SK-N-MC (cell line): ENCODE data around the gene OR9A2.

Experiments
- DNase-seq: peaks from one replicate; pipeline ENCODE4 v3.0.0-alpha.2; 2011; ENCODE audit warnings: low read depth, low spot score
- H3K27ac ChIP-seq: fragments of 200-600 bp; sonication (generic); 2 replicates; pipeline ENCODE4 v1.5.1; 2016; ENCODE audit warnings: mixed run types
- H3K36me3 ChIP-seq: fragments of 200-600 bp; sonication (generic); 2 replicates; pipeline ENCODE4 v1.6.1; 2017; ENCODE audit warnings: antibody characterized with exemption, low read length, mixed read lengths; ENCODE audit not compliant: insufficient read depth
- H3K4me3 ChIP-seq: fragments of 200-600 bp; sonication (generic); 2 replicates; pipeline ENCODE4 v1.5.1; 2016
- H3K9ac ChIP-seq: fragments of 200-600 bp; sonication (generic); 2 replicates; pipeline ENCODE4 v1.8.0; 2017; ENCODE audit warnings: mixed run types, mixed read lengths; ENCODE audit not compliant: insufficient read length
- H3K9me3 ChIP-seq: fragments of 200-600 bp; sonication (generic); 2 replicates; pipeline ENCODE4 v1.6.1; 2017; ENCODE audit warnings: low read depth, mild to moderate bottlenecking, antibody characterized with exemption, low read length, moderate library complexity, mixed read lengths
- EZH2 ChIP-seq: fragments of 200-600 bp; sonication (generic); IDR thresholded peaks from one replicate; pipeline ENCODE4 v1.6.1; 2017; ENCODE audit warnings: antibody characterized with exemption
- FOXP2 ChIP-seq: optimal IDR thresholded peaks from 2 replicates; pipeline ENCODE3; 2011; ENCODE audit warnings: mild to moderate bottlenecking, moderate library complexity; ENCODE audit not compliant: insufficient read depth; ENCODE audit errors: extremely low read length, control extremely low read depth
- POLR2AphosphoS5 ChIP-seq: IDR thresholded peaks from 2 replicates; pipeline ENCODE4 v1.6.1; 2012; ENCODE audit warnings: mild to moderate bottlenecking, low read depth, low read length, borderline replicate concordance

Gene OR9A2, protein sequence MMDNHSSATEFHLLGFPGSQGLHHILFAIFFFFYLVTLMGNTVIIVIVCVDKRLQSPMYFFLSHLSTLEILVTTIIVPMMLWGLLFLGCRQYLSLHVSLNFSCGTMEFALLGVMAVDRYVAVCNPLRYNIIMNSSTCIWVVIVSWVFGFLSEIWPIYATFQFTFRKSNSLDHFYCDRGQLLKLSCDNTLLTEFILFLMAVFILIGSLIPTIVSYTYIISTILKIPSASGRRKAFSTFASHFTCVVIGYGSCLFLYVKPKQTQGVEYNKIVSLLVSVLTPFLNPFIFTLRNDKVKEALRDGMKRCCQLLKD

DNA sequence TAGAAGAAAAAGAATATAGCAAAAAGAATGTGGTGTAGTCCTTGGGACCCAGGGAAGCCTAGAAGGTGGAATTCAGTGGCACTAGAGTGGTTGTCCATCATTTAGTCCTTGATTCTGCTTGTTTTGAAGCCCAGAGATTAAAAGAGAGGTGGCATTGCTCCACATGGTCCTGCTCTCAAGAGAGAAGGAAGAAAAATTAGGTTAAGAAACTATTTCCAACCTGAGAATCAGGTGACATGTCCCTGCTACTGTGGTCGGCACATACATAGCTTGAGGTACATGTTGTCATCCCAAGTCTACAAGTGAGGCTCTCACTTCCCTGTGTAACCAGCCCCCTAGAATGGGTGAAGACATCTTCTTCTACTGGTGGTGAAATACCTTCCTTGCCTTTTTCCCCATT is at the start of gene OR9A2:
Gene OR9A2, minus strand, starts transcription at position 101 of the 400 bp plus-strand sequence. Its CDS starts 0 bp downstream, at position 101.
- no peak for TF ChIP-seq FOXP2
- no peak for TF ChIP-seq POLR2AphosphoS5
- no peak for TF ChIP-seq EZH2
- Histone ChIP-seq H3K36me3 (no peaks in the 10 kb centered on the region), H3K9ac (no peak within 1 kb of the TSS), H3K27ac (no peak within 1 kb of the TSS), H3K9me3 (no peaks in the 10 kb centered on the region), H3K4me3 (no peak within 1 kb of the TSS)
- no peak for DNase-seq

GRCh38 chr7:143074141-143074540 is 47.2 kb upstream of the OR9A2 start:
- no peak overlapping the region for H3K9ac ChIP-seq
- no peak overlapping the region for H3K4me3 ChIP-seq
- H3K36me3 ChIP-seq, result no peaks in the 10 kb centered on the region
- H3K9me3 ChIP-seq, result no peaks in the 10 kb centered on the region
- TF ChIP-seq FOXP2 (no peak), EZH2 (no peak), POLR2AphosphoS5 (no peak)
- H3K27ac ChIP-seq, result no peak overlapping the region
- DNase-seq, result no peak

GRCh38 chr7:143073556-143073955 is 46.6 kb upstream of the OR9A2 start:
- no peak for DNase-seq
- Histone ChIP-seq H3K4me3 (no peak overlapping the region), H3K9ac (no peak overlapping the region), H3K36me3 (no peaks in the 10 kb centered on the region), H3K9me3 (no peaks in the 10 kb centered on the region), H3K27ac (no peak overlapping the region)
- no peak for TF ChIP-seq EZH2
- no peak for TF ChIP-seq FOXP2
- no peak for TF ChIP-seq POLR2AphosphoS5

GRCh38 chr7:143069912-143070500 is 43.1 kb upstream of the OR9A2 start:
- no peak overlapping the region for H3K4me3 ChIP-seq
- TF ChIP-seq EZH2, result no peak
- H3K9ac ChIP-seq, result no peak overlapping the region
- DNase-seq, result no peak
- H3K27ac ChIP-seq, result no peak overlapping the region
- no peaks in the 10 kb centered on the region for H3K36me3 ChIP-seq
- H3K9me3 ChIP-seq, result no peaks in the 10 kb centered on the region

DNA sequence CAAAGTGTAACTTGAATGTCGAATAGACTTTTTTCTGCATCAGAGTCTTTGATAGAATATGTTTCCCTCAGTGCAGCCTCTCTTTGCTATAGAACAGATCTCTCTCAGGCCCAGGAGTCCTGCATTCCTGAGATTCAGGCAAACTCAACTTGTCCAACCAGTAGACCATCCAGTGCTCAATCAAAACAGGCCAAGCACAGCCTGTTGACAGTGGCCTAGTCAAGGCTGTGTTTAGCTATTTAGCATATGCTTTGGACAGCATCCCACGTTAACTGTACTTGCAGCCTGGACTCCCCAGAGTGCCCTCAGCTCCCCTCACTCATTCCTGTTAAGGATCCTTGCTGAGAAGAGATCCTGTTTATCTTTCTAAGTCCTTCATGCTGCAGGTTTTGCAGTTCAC is 41.5 kb upstream of the OR9A2 start:
- Histone ChIP-seq H3K27ac (no peak overlapping the region), H3K4me3 (no peak overlapping the region), H3K9ac (no peak overlapping the region), H3K36me3 (no peaks in the 10 kb centered on the region), H3K9me3 (no peaks in the 10 kb centered on the region)
- no peak for DNase-seq
- no peak for TF ChIP-seq FOXP2

- no peak overlapping the region for H3K27ac ChIP-seq
- no peaks in the 10 kb centered on the region for H3K36me3 ChIP-seq
- TF ChIP-seq POLR2AphosphoS5 (no peak), EZH2 (no peak), FOXP2 (no peak)
- DNase-seq, result no peak
- H3K4me3 ChIP-seq, result no peak overlapping the region
- no peaks in the 10 kb centered on the region for H3K9me3 ChIP-seq
- no peak overlapping the region for H3K9ac ChIP-seq
Observed at GRCh38 chr7:143063741-143064140, 36.8 kb upstream of the OR9A2 start.

DNA sequence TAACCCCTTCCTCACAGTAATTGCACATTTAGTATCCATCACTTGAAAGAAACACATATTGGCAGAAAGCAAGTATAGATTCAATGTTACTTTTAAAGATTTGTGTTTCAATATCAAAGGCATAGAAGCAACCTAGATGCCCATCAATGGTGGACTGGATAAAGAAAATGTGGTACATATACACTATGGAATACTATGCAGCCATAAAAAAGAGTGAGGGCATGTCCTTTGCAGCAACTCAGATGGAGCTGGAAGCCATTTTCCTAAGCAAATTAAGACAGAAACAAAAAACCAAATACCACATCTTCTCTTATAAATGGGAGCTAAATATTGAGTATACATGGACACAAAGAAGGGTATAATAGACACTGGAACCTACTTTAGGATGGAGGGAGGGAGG is 28.8 kb upstream of the OR9A2 start:
- no peak for TF ChIP-seq POLR2AphosphoS5
- TF ChIP-seq FOXP2, result no peak
- TF ChIP-seq EZH2, result no peak
- DNase-seq, result no peak

GRCh38 chr7:143054621-143055020 is 27.7 kb upstream of the OR9A2 start:
- DNase-seq, result no peak
- H3K9ac ChIP-seq, result no peak overlapping the region
- no peak overlapping the region for H3K27ac ChIP-seq
- TF ChIP-seq POLR2AphosphoS5, result no peak
- no peak for TF ChIP-seq FOXP2
- TF ChIP-seq EZH2, result no peak
- no peaks in the 10 kb centered on the region for H3K36me3 ChIP-seq
- no peaks in the 10 kb centered on the region for H3K9me3 ChIP-seq
- no peak overlapping the region for H3K4me3 ChIP-seq

More for the DNA sequence above, 28.8 kb upstream of the OR9A2 start:
- Histone ChIP-seq H3K36me3 (no peaks in the 10 kb centered on the region), H3K4me3 (no peak overlapping the region), H3K27ac (no peak overlapping the region), H3K9me3 (no peaks in the 10 kb centered on the region), H3K9ac (no peak overlapping the region)

GRCh38 chr7:143052041-143052440 is 25.1 kb upstream of the OR9A2 start, which contains the start of gene OR6V1:
TSS of gene OR6V1 (plus strand) at chr7:143052341. CDS start at chr7:143052341, 0 bp downstream.
- H3K9ac ChIP-seq, result no peak within 1 kb of the TSS
- TF ChIP-seq EZH2 (no peak), FOXP2 (no peak), POLR2AphosphoS5 (no peak)
- no peaks in the 10 kb centered on the region for H3K9me3 ChIP-seq
- H3K27ac ChIP-seq, result no peak within 1 kb of the TSS
- no peaks in the 10 kb centered on the region for H3K36me3 ChIP-seq
- no peak within 1 kb of the TSS for H3K4me3 ChIP-seq
- DNase-seq, result no peak
